SH-SY5Y (cell line): ENCODE results near the gene OR10AD1.

Experiments
- GATA2 ChIP-seq: IDR thresholded peaks from 2 replicates; pipeline ENCODE4 v1.6.1; 2011; ENCODE audit warnings: mild to moderate bottlenecking, low read depth, low read length
- GATA3 ChIP-seq: IDR thresholded peaks from 2 replicates; pipeline ENCODE4 v1.6.1; 2011; ENCODE audit warnings: low read depth, mild to moderate bottlenecking, low read length, moderate library complexity

OR10AD1 gene

DNA sequence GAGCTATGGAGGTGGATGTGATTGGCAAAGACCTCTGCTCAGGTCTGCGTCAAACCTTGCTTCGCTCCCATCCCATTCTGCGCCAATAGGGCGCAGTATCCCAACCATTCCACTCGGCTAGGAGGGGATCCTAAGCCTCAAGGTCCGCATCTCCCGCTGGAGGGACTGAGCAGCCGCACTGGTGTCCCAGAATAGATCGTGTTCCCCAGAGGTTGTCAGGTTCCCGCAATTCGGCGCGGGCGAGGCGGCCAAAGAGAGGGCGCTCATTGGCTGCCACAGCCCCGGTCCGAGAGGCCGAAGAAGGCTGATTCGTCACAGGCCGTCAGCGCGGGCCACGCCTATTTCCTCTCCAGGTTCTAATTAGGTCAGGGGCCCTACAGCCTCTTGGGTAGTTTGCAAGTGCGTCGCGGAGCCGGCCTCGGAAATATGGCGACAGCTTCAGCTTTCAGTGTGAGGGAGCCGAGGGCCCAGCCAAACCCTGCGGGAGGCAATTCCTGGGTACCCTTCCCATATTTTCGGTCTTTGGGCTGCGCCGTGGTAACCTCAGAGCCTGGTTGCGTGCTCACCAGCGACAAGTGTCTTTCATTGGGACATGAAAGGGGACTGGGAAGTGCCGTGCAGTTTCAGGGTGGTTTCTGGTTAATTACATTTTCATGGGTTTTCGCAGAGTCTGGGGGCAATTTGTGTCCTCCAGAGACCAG is 5.0 kb downstream of the OR10AD1 start:
- no peak; the same call in 1 of the 2 replicates for TF ChIP-seq GATA2
- TF ChIP-seq GATA3: no peak

- TF ChIP-seq GATA2: no peak
- TF ChIP-seq GATA3: no peak
Measured at GRCh38 chr12:48197549-48197970, 5.5 kb downstream of the OR10AD1 start.

GRCh38 chr12:48194799-48195201 is 8.3 kb downstream of the OR10AD1 start:
- TF ChIP-seq GATA2 (peak; percentile 63; the same call in 1 of the 2 replicates), GATA3 (peak; percentile 61)

- TF ChIP-seq GATA2 (no peak), GATA3 (no peak)
Measured at GRCh38 chr12:48193623-48194022, 9.5 kb downstream of the OR10AD1 start.

DNA sequence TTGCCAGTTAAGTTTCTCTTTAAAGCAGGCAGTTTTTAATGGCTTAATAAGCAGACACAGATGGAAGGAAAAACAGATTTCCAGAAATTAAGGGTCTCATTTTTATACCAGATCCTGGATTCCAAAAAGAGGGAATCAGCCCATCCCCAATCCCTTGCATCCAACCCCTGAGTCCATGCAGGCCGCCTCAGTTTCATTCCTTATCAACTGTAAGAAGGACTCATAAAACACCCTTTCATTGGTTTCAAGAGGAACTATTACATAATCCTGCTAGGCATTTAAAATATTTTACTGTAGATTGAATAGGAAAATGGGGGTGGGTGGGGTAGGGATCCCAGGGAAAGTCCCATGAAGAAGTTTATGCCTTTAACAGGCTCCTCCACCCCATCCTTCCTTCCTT is 10.2 kb downstream of the OR10AD1 start:
- TF ChIP-seq GATA2 (no peak), GATA3 (no peak)

DNA sequence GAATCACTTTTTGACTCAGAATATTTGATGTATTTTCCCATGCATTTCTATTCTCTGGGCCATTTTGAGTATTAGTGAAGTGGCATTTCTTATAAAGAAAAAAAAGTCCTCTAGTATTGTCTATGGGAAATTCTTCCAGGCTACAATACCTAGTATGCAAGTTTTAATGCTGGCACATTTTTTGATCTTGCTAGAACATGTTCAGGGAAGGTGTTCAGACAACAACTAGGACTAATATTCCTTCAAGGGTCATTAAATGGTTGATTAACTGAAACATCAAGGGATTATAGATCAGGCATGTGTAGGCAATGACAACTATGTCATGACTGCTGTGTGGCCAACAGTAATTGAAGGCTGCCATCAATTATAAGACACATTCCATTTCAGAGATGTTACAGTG is 12.0 kb downstream of the OR10AD1 start:
- TF ChIP-seq GATA2 (no peak), GATA3 (no peak)

DNA sequence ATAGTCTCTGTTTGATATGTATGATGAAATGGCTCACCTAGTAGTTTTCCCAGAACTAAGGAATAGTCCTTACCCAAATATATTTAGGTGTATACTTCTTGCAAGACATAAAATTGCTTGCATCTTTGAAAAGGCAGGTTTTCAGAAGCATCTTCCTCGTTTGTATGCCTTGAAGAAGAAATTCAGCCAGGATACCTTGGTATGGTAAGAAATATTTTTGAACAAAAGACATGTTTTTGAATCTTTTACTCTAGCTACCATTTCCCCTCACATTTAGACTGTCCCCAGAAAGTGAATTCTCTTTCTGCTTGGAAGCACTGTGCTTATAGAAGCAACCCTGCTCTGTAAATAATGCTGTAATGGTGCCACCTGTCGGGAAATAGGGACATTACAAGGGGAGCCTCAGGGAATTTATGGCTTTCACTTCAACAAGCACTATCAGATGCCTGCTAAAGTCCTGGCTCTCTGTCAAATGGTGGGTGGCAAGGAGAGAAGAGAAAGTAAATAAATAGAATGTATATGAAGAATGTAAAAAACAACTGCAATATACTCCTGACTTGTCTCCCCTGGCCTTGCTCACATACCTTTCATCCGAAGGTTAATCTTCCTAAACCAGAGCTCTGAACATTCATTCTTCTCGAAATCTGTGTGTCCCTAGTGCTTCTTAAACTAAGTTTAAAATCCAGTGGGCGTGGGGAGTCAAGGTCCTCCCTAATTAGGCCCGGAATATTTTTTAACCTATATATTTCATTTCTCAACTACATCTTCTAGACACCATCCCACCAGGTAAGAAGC is 13.6 kb downstream of the OR10AD1 start:
- TF ChIP-seq GATA2: 0 out of 2 replicates have a peak, but pooled peaks have one; percentile 8
- TF ChIP-seq GATA3: no peak

GRCh38 chr12:48187916-48188695 is 15.0 kb downstream of the OR10AD1 start:
- TF ChIP-seq GATA2 (no peak), GATA3 (no peak)

GRCh38 chr12:48185181-48185919 is 17.7 kb downstream of the OR10AD1 start:
- no peak for TF ChIP-seq GATA3
- no peak for TF ChIP-seq GATA2

DNA sequence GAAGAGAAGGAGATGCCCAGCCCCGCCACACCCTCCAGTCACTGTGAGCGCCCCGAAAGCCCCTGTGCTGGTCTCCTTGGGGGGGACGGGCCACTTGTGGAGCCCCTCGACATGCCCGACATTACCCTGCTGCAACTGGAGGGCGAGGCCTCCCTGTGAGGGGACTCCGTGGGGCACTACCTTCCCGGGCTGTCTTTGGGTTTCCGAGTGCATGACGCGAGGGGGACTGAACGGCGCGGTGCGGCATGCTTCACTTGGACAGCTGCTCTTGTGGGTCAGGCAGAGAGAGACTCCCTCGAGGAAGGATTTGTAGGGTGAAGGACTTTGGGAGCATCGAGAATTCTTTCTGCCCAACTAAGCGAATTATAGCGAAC is 18.6 kb downstream of the OR10AD1 start:
- no peak for TF ChIP-seq GATA2
- no peak for TF ChIP-seq GATA3

DNA sequence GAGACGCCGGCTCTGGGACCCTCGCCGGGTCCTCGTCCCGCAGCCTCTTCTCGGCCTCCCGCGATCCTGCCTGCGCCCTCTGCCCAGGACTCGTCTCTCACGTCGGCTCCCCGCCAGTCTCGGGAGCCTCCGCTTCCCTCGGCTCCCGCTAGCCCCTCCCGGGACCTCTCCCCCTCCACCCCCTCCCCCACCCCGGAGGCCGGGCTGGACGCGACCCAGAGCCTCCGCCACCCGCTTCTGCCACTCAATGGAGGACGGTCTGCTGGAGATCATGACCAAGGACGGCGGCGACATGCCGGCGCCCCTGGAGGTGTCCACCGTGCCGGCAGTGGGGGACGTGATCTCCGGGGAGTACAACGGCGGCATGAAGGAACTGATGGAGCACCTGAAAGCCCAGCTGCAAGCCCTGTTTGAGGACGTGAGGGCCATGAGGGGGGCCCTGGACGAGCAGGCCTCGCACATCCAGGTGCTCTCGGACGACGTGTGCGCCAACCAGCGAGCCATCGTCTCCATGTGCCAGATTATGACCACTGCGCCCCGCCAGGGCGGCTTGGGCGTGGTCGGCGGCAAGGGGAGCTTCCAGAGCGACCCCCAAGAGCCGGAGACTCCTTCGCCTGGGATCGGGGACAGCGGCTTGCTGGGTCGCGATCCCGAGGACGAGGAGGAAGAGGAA is 19.1 kb downstream of the OR10AD1 start:
- TF ChIP-seq GATA2 (no peak), GATA3 (no peak)

- TF ChIP-seq GATA2 (no peak), GATA3 (no peak)
Measured at GRCh38 chr12:48183091-48183875, 19.8 kb downstream of the OR10AD1 start, which contains the start of gene CCDC184. Gene CCDC184, plus strand, starts transcription at chr12:48183644. Its CDS starts 479 bp downstream, at chr12:48184123.
